GM12865 (cell line): ENCODE measurements around the gene MMP23B.

Source experiments
- DNase-seq: peaks from one replicate; pipeline ENCODE4 v3.0.0; 2010; ENCODE audit warnings: low read depth
- H3K4me3 ChIP-seq: 2 replicates; pipeline ENCODE4 v1.5.1; 2011; ENCODE audit warnings: mild to moderate bottlenecking, low read depth, low read length, control low read depth
- CTCF ChIP-seq: IDR thresholded peaks from 2 replicates; pipeline ENCODE4 v1.5.1; 2011; ENCODE audit warnings: low read length, control low read depth, low read depth, inconsistent platforms; ENCODE audit not compliant: insufficient read depth; ENCODE audit errors: missing control alignments

The MMP23B gene

GRCh38 chr1:1610796-1611195 lies 21.2 kb upstream of the MMP23B start:
- no peak overlapping the region for H3K4me3 ChIP-seq
- DNase-seq, result no peak
- no peak for TF ChIP-seq CTCF

GRCh38 chr1:1612104-1612400 lies 19.9 kb upstream of the MMP23B start:
- DNase-seq, result no peak
- TF ChIP-seq CTCF, result no peak
- no peak overlapping the region for H3K4me3 ChIP-seq

GRCh38 chr1:1613509-1614082 lies 18.4 kb upstream of the MMP23B start:
- no peak overlapping the region for H3K4me3 ChIP-seq
- no peak for DNase-seq
- no peak for TF ChIP-seq CTCF

- no peak for DNase-seq
- peak overlapping the region; percentile 99 for H3K4me3 ChIP-seq
- TF ChIP-seq CTCF, result no peak
Observed at GRCh38 chr1:1614204-1614953, 17.6 kb upstream of the MMP23B start.

GRCh38 chr1:1614954-1615255 lies 17.1 kb upstream of the MMP23B start:
- no peak for TF ChIP-seq CTCF
- H3K4me3 ChIP-seq, result peak overlapping the region; percentile 99
- no peak for DNase-seq

- peak; percentile 99 for DNase-seq
- peak within 1 kb of the TSS; percentile 99 for H3K4me3 ChIP-seq
- TF ChIP-seq CTCF, result no peak
Observed at GRCh38 chr1:1615256-1616044, 16.5 kb upstream of the MMP23B start, which contains the start of gene MIB2. TSS of gene MIB2 (plus strand) at chr1:1615500. CDS start at chr1:1623453, 7,953 bp downstream.
